ENCODE results near the gene MAP2K5. TPM values are rescaled to one million over a fixed set of nuclear protein-coding genes. Genes with fewer than 3 reads are reported as not detected.
A peak's percentile ranks its signal among the peaks of the same experiment; 100 is the strongest.

MAP2K5 gene
- total RNA-seq, 1 donor from 2014 or later: 19.6 TPM

DNA sequence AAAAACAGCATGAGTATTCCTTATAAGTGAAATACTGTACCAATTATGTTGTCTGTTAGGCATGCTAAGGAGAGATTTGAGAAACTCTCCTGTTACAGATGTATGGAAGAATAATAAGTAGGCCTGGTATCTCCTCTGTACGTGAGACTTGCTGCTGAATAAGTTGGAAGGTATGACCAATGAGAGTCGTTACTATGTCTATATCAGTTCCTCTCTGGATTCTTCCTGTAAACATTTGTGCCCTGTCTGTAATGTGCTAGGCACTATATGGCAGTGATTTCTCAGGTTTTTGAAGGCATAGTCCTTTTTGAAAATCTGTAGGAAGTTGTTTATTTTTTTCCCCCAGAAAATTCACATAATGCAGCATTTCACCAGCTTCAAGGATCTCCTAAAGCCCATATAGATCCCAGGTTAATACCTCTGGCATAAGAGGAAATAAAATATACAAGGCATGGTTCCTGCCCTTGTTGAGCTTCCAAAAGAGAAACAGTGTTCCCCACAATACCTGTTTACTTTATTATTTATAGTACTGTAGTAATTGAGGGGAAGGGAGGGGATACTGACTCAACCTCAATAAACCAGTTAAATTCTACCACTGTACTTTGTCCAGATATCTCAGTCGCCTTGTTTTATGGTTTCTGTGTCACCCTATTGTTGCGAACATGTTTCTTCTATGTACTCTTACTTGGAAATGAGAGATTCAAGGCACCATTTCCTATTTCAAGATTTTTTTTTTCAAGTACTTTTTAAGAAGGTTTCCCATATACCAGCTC, 28.6 kb downstream of the MAP2K5 start:
- Mint-ChIP-seq H3K27me3 (ENCODE audit: low read depth) (no peaks in the 10 kb centered on the region), H3K36me3 (ENCODE audit: low read depth) (peaks cover 6% of the 10 kb centered on the region), H3K4me1 (peaks cover 51% of the 10 kb centered on the region), H3K4me3 (no peak overlapping the region), H3K27ac (ENCODE audit: unreplicated experiment) (no peak overlapping the region), H3K9me3 (no peaks in the 10 kb centered on the region)
- no peak for DNase-seq (ENCODE audit: low read depth, low spot score)
- TF ChIP-seq, protein P1, sequence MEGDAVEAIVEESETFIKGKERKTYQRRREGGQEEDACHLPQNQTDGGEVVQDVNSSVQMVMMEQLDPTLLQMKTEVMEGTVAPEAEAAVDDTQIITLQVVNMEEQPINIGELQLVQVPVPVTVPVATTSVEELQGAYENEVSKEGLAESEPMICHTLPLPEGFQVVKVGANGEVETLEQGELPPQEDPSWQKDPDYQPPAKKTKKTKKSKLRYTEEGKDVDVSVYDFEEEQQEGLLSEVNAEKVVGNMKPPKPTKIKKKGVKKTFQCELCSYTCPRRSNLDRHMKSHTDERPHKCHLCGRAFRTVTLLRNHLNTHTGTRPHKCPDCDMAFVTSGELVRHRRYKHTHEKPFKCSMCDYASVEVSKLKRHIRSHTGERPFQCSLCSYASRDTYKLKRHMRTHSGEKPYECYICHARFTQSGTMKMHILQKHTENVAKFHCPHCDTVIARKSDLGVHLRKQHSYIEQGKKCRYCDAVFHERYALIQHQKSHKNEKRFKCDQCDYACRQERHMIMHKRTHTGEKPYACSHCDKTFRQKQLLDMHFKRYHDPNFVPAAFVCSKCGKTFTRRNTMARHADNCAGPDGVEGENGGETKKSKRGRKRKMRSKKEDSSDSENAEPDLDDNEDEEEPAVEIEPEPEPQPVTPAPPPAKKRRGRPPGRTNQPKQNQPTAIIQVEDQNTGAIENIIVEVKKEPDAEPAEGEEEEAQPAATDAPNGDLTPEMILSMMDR (conservative IDR thresholded peaks at IDR 0.05): no peak

DNA sequence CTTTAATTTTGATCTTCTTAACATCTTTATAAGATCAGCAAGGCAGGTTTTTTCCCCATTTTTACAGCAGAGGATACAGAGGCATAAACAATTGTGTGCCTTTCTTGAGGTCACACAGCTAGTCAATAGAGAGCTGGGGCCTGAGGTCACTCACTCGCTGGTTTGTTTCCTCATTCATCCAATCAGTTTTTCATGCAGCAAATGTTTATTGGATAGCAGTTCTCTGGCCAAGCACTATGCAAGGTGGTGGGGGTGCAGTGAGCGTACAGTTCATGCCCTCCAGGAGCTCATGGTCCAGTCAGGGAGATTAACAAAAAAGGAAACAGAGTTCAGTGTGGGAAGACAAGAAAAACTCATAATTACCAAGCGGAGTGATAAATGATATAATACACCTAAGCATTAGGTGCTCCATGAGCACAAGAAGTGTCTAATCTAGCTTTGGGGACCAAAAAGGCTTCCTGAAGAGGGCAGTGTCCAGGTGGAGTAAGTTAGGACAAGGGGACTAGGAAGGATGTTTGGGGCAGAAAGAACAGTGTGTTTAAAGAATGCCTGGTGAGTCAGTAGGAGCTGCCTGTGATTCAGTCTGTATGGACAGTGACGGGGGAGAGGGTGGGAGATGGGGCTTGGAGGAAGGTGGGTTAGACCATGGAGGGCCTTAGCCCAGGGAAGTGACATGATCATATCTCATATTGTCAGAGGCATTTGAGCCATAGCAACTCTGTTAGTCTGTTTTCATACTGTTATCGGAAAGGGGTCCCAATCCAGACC, 29.3 kb downstream of the MAP2K5 start:
- H3K36me3 Mint-ChIP-seq (ENCODE audit: low read depth): peaks cover 6% of the 10 kb centered on the region
- H3K4me3 Mint-ChIP-seq: no peak overlapping the region
- H3K9me3 Mint-ChIP-seq: no peaks in the 10 kb centered on the region
- TF ChIP-seq, protein P1 (conservative IDR thresholded peaks at IDR 0.05): no peak
- H3K27me3 Mint-ChIP-seq (ENCODE audit: low read depth): no peaks in the 10 kb centered on the region
- H3K4me1 Mint-ChIP-seq: peaks cover 51% of the 10 kb centered on the region
- peak overlapping the region; percentile 9 for H3K27ac Mint-ChIP-seq (ENCODE audit: unreplicated experiment)
- DNase-seq (ENCODE audit: low read depth, low spot score): no peak

DNA sequence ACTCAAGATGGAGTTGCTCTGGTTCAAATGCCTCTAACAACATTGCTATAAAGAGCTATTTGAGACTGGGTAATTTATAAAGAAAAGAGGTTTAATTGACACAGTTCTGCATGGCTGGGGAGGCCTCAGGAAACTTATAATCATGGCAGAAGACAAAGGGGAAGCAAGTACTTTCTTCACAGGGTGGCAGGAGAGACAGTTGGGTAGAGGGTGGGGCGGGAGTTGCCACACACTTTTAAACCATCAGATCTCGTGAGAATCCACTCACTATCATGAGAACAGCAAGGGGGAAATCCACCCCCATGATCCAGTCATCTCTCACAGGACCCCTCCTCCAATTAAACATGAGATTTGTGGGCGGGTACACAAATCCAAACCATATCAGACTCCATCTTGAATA, 30.7 kb downstream of the MAP2K5 start:
- peaks cover 45% of the 10 kb centered on the region for H3K4me1 Mint-ChIP-seq
- peaks cover 3% of the 10 kb centered on the region for H3K36me3 Mint-ChIP-seq (ENCODE audit: low read depth)
- no peak overlapping the region for H3K4me3 Mint-ChIP-seq
- TF ChIP-seq, protein P1 (conservative IDR thresholded peaks at IDR 0.05): no peak
- no peaks in the 10 kb centered on the region for H3K9me3 Mint-ChIP-seq
- H3K27me3 Mint-ChIP-seq (ENCODE audit: low read depth): no peaks in the 10 kb centered on the region
- H3K27ac Mint-ChIP-seq (ENCODE audit: unreplicated experiment): no peak overlapping the region
- no peak for DNase-seq (ENCODE audit: low read depth, low spot score)

DNA sequence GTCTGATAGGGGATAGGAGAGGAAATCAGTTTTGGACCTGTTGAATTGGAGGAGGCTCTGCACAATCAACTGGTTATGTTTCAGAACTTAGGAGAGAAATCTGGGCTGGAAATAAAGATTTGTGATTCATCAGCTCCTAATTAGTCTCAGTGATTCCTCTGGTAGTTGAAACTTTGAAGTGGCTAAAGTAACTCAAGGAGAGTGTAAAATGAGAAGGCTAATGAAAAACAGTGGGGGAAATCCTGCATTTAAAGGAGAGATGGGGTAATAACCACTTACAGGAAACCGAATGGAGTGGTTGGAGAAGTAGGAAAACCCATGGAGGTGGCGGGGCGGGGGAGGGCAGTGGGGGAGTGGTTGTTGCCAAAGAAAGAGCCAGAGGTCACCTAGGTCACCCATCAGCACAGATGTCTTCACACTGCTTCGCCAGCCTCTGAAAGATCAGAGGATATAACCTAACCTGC, 32.6 kb downstream of the MAP2K5 start:
- DNase-seq (ENCODE audit: low read depth, low spot score): no peak
- TF ChIP-seq, protein P1 (conservative IDR thresholded peaks at IDR 0.05): no peak
- Mint-ChIP-seq H3K4me1 (peaks cover 34% of the 10 kb centered on the region), H3K36me3 (ENCODE audit: low read depth) (no peaks in the 10 kb centered on the region), H3K4me3 (no peak overlapping the region), H3K9me3 (no peaks in the 10 kb centered on the region), H3K27ac (ENCODE audit: unreplicated experiment) (no peak overlapping the region), H3K27me3 (ENCODE audit: low read depth) (no peaks in the 10 kb centered on the region)

DNA sequence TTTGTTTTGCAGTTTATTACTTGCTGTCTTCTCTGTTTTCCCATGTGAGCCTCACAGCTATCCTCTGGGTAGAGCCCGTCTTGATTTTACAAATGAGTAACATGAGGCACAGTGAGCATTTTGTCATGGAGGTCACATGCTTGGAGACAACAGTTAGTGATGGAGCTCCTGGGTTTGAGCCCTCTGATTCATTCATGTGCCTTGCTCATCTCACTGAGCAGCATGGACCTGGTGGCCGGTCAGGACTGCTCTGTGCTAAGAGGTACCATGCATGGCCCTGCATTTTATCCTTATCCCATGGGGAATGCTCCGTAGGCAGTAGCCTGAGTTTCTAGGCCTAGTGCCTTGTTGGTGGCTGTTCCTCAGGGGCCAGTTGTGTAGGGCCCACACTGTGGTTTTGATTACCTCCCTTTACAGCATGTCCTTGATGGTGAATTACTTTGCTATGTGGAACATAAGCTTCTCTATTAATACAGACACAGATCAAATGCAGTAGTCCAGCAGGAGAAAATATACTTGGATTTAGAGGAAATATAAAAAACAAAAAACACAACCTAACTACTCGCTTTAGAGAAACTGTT, 35.6 kb downstream of the MAP2K5 start:
- Mint-ChIP-seq H3K9me3 (no peaks in the 10 kb centered on the region), H3K36me3 (ENCODE audit: low read depth) (peaks cover 5% of the 10 kb centered on the region), H3K27me3 (ENCODE audit: low read depth) (no peaks in the 10 kb centered on the region), H3K27ac (ENCODE audit: unreplicated experiment) (no peak overlapping the region), H3K4me1 (peaks cover 16% of the 10 kb centered on the region), H3K4me3 (no peak overlapping the region)
- DNase-seq (ENCODE audit: low read depth, low spot score): no peak
- TF ChIP-seq, protein P1 (conservative IDR thresholded peaks at IDR 0.05): no peak

All from neural crest cell (in vitro differentiated cells).